ENCODE results near the gene TREML1.
A peak's percentile ranks its signal among the peaks of the same experiment; 100 is the strongest.
"Not testable (repeated sequence)": the region's sequence is repeated elsewhere in the genome, so short reads cannot be mapped to it uniquely, and the experiment has no call there.

TREML1 gene

GRCh38 chr6:41194386-41194785, 40.2 kb upstream of the TREML1 start:
- H3K4me3 ChIP-seq (ENCODE audit: low read depth, low read length): no peak overlapping the region
- TF ChIP-seq, protein P1, sequence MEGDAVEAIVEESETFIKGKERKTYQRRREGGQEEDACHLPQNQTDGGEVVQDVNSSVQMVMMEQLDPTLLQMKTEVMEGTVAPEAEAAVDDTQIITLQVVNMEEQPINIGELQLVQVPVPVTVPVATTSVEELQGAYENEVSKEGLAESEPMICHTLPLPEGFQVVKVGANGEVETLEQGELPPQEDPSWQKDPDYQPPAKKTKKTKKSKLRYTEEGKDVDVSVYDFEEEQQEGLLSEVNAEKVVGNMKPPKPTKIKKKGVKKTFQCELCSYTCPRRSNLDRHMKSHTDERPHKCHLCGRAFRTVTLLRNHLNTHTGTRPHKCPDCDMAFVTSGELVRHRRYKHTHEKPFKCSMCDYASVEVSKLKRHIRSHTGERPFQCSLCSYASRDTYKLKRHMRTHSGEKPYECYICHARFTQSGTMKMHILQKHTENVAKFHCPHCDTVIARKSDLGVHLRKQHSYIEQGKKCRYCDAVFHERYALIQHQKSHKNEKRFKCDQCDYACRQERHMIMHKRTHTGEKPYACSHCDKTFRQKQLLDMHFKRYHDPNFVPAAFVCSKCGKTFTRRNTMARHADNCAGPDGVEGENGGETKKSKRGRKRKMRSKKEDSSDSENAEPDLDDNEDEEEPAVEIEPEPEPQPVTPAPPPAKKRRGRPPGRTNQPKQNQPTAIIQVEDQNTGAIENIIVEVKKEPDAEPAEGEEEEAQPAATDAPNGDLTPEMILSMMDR (IDR thresholded peaks at IDR 0.05; ENCODE audit: borderline replicate concordance, insufficient read depth, low read depth, low read length): no peak

DNA sequence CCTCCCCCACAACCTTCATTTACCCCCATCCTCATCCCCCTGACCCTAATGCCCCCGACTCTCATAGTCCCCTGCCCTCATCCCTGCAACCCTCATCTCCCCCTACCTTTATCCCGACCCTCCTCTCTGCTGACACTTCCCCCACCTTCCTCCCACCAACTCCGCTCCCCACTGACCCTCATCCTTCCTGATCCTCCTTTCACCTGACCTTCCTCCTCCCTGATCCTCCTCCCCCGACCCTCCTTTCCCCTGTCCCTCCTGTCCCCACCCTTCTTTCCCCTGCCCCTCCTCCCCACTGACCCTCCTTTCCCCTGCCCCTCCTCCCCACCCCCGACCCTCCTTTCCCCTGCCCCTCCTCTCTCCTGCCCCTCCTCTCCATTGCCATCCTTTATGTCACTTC, 39.7 kb upstream of the TREML1 start:
- TF ChIP-seq, protein P1 (IDR thresholded peaks at IDR 0.05; ENCODE audit: borderline replicate concordance, insufficient read depth, low read depth, low read length): no peak
- no peak overlapping the region for H3K4me3 ChIP-seq (ENCODE audit: low read depth, low read length)

GRCh38 chr6:41193171-41193734, 39.1 kb upstream of the TREML1 start:
- TF ChIP-seq, protein P1 (IDR thresholded peaks at IDR 0.05; ENCODE audit: borderline replicate concordance, insufficient read depth, low read depth, low read length): no peak
- no peak overlapping the region for H3K4me3 ChIP-seq (ENCODE audit: low read depth, low read length)

DNA sequence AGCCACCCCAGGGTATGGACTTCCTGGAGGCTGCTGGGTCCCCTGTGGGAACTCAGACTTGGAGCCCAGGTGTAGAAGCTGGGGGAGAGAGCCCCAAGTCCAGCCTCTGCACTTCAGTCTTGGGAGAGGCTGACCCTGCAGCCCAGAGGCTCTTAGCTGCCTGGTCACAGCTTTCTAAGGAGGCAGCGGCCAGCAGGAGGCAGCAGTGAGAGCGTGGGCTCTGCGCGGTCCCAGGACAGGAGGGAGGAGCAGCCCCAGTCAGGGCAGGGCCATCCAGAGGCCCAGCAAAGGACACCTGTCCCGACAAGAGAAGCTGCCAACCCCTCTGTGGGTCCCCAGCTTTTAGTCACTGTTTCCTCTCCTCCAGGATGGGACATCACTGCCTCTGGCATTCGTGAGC, 37.4 kb upstream of the TREML1 start:
- TF ChIP-seq, protein P1 (IDR thresholded peaks at IDR 0.05; ENCODE audit: borderline replicate concordance, insufficient read depth, low read depth, low read length): peak; percentile 48; the same call in 1 of the 2 replicates
- no peak overlapping the region for H3K4me3 ChIP-seq (ENCODE audit: low read depth, low read length)

DNA sequence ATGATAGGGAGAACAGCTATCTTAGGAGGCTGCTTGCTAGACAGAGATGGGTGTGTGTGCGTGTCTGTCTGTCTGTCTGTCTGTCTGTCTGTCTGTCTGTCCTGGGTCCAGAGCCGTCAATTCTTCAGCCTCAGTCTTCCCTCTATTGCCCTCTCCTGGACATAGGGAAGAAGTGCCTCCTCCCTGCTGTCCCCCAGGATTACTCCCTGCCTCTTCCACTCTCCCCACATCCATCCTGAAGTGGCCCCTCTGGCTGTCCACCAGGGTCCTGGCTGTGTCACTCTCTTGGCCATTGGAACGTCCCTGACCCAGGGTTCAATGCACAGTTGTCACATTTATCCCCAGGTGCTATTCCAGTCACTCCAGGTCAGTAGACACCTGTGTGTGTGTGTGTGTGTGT, 36.6 kb upstream of the TREML1 start:
- no peak overlapping the region for H3K4me3 ChIP-seq (ENCODE audit: low read depth, low read length)

GRCh38 chr6:41189967-41190366, 35.8 kb upstream of the TREML1 start:
- TF ChIP-seq, protein P1 (IDR thresholded peaks at IDR 0.05; ENCODE audit: borderline replicate concordance, insufficient read depth, low read depth, low read length): no peak
- H3K4me3 ChIP-seq (ENCODE audit: low read depth, low read length): no peak overlapping the region

More for the DNA sequence above, 36.6 kb upstream of the TREML1 start:
- TF ChIP-seq, protein P1 (IDR thresholded peaks at IDR 0.05; ENCODE audit: borderline replicate concordance, insufficient read depth, low read depth, low read length): no peak

GRCh38 chr6:41189046-41189445, 34.9 kb upstream of the TREML1 start:
- not testable (repeated sequence) for H3K4me3 ChIP-seq (ENCODE audit: low read depth, low read length)

Measured in GM12875 (cell line).